HepG2 (cell line): ENCODE results near the gene HS3ST5. TPM values are rescaled to one million over a fixed set of nuclear protein-coding genes. Genes with fewer than 3 reads are reported as not detected.

Experiments used
- BHLHE40 ChIP-seq: IDR thresholded peaks from 2 replicates; pipeline ENCODE4 v1.6.1; 2011; ENCODE audit warnings: low read length, improper control_type of control experiment
- CSRNP2 ChIP-seq: sonication (generic); formaldehyde crosslinking; conservative IDR thresholded peaks from 2 replicates; pipeline ENCODE4 v1.8.0; 2022; ENCODE audit warnings: low read depth, missing genetic modification reagents
- DR1 ChIP-seq: sonication (generic); formaldehyde crosslinking; IDR thresholded peaks from 2 replicates; pipeline ENCODE4 v1.8.0; 2021; ENCODE audit warnings: mild to moderate bottlenecking, missing genetic modification reagents, inconsistent platforms
- ELF3 ChIP-seq: IDR thresholded peaks from 2 replicates; pipeline ENCODE4 v1.6.1; 2016; ENCODE audit warnings: missing genetic modification reagents, missing compliant biosample characterization
- LCORL ChIP-seq, 2 experiments: fragments of 450-650 bp in 1 of 2; sonication (generic) in 1 of 2; formaldehyde crosslinking in 1 of 2; IDR thresholded peaks; 2 replicates each; pipeline versions ENCODE4 v1.5.0 to v1.6.1; 2017 to 2020; ENCODE audit warnings: antibody characterized with exemption in 1 of 2, missing genetic modification reagents in 1 of 2
- NBN ChIP-seq: fragments of 450-650 bp; conservative IDR thresholded peaks from 2 replicates; pipeline ENCODE4 v1.6.1; 2017
- NR1H2 ChIP-seq: sonication (generic); formaldehyde crosslinking; IDR thresholded peaks from 2 replicates; pipeline ENCODE4 v1.8.1; 2022; ENCODE audit warnings: low read depth, missing genetic modification reagents, borderline replicate concordance
- NR2C2 ChIP-seq: sonication (generic); formaldehyde crosslinking; IDR thresholded peaks from 2 replicates; pipeline ENCODE4 v1.4.0; 2020; ENCODE audit warnings: missing genetic modification reagents, mild to moderate bottlenecking, moderate library complexity, borderline replicate concordance
- PPARG ChIP-seq: conservative IDR thresholded peaks from 2 replicates; pipeline ENCODE4 v1.6.1; 2016; ENCODE audit warnings: missing biosample characterization, missing genetic modification reagents
- RFX1 ChIP-seq: fragments of 450-650 bp; IDR thresholded peaks from 2 replicates; pipeline ENCODE4 v1.6.1; 2017
- RORA ChIP-seq: sonication (generic); formaldehyde crosslinking; IDR thresholded peaks from 2 replicates; pipeline ENCODE4 v1.5.0; 2020; ENCODE audit warnings: mild to moderate bottlenecking, missing genetic modification reagents, moderate library complexity
- SP1 ChIP-seq, 2 experiments: fragments of 450-650 bp in 1 of 2; sonication (generic) in 1 of 2; formaldehyde crosslinking in 1 of 2; IDR thresholded peaks; 2 replicates each; pipeline versions ENCODE4 v1.4.0 to v1.6.1; 2016 to 2020; ENCODE audit warnings: missing genetic modification reagents in 1 of 2
- U2AF1 ChIP-seq: fragments of 200-400 bp; formaldehyde crosslinking; optimal IDR thresholded peaks from 2 replicates; pipeline ENCODE3; 2017; ENCODE audit warnings: mild to moderate bottlenecking, low read depth, low read length
- YY1 ChIP-seq: IDR thresholded peaks from 2 replicates; pipeline ENCODE4 v1.6.1; 2011; ENCODE audit warnings: low read length, low read depth, moderate library complexity, mild to moderate bottlenecking; ENCODE audit not compliant: insufficient read depth, insufficient replicate concordance
- ZNF18 ChIP-seq: sonication (generic); formaldehyde crosslinking; IDR thresholded peaks from 2 replicates; pipeline ENCODE4 v1.8.0; 2022; ENCODE audit warnings: mild to moderate bottlenecking, missing genetic modification reagents; ENCODE audit not compliant: insufficient replicate concordance
- ZNF460 ChIP-seq: sonication (generic); formaldehyde crosslinking; IDR thresholded peaks from 2 replicates; pipeline ENCODE4 v1.5.1; 2020; ENCODE audit warnings: missing genetic modification reagents, mild to moderate bottlenecking, borderline replicate concordance
- ZNF562 ChIP-seq: sonication (generic); formaldehyde crosslinking; IDR thresholded peaks from 2 replicates; pipeline ENCODE4 v1.8.0; 2022; ENCODE audit warnings: missing genetic modification reagents, borderline replicate concordance
- ZNF7 ChIP-seq: IDR thresholded peaks from 2 replicates; pipeline ENCODE4 v1.6.1; 2016; ENCODE audit warnings: missing biosample characterization, missing genetic modification reagents
- polyA plus RNA-seq, 8 experiments: library from polyadenylated mRNA; depleted of rRNA in 3 of 8; stranded (reverse) in 7 of 8; unstranded in 1 of 8; fragments of >200 nt; fragmentation: Illumina TruSeq in 4 of 8; extraction: Trizol in 4 of 8; gene quantifications; 2 replicates each; pipeline versions ENCODE4 v1.2.1 to v1.2.3, GENCODE V29; 2011 to 2016; ENCODE audit warnings: low read depth in 4 of 8, missing spikeins in 1 of 8, mixed read lengths in 1 of 8; ENCODE audit not compliant: insufficient read depth in 1 of 8
- total RNA-seq, 5 experiments: library from RNA; depleted of rRNA; stranded (reverse); fragments of >200 nt; fragmentation: Illumina TruSeq; extraction: Trizol; gene quantifications; 2 replicates each; pipeline ENCODE4 v1.2.3, GENCODE V29; 2016; ENCODE audit warnings: low read depth in 1 of 5
- TF ChIP-seq, protein P1 (sequence below): sonication (generic); formaldehyde crosslinking; IDR thresholded peaks from 2 replicates; pipeline ENCODE4 v1.5.0; 2020; ENCODE audit warnings: missing genetic modification reagents
- TF ChIP-seq, protein P2 (sequence below): fragments of 450-650 bp; IDR thresholded peaks from 2 replicates; pipeline ENCODE4 v1.6.1; 2017; ENCODE audit warnings: mild to moderate bottlenecking
- TF ChIP-seq, protein P3 (sequence below): sonication (generic); formaldehyde crosslinking; IDR thresholded peaks from 2 replicates; pipeline ENCODE4 v1.5.0; 2020; ENCODE audit warnings: missing genetic modification reagents, mild to moderate bottlenecking, borderline replicate concordance

The HS3ST5 gene
- total and polyA plus RNA-seq, 2 of the 13 experiments (the other 11 are each of a cell fraction or from before 2014, with no cell fraction given) = 1.1 to 1.6 TPM

- TF ChIP-seq, protein P1, sequence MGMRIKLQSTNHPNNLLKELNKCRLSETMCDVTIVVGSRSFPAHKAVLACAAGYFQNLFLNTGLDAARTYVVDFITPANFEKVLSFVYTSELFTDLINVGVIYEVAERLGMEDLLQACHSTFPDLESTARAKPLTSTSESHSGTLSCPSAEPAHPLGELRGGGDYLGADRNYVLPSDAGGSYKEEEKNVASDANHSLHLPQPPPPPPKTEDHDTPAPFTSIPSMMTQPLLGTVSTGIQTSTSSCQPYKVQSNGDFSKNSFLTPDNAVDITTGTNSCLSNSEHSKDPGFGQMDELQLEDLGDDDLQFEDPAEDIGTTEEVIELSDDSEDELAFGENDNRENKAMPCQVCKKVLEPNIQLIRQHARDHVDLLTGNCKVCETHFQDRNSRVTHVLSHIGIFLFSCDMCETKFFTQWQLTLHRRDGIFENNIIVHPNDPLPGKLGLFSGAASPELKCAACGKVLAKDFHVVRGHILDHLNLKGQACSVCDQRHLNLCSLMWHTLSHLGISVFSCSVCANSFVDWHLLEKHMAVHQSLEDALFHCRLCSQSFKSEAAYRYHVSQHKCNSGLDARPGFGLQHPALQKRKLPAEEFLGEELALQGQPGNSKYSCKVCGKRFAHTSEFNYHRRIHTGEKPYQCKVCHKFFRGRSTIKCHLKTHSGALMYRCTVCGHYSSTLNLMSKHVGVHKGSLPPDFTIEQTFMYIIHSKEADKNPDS (CRISPR knock-in tag) = no peak
- TF ChIP-seq LCORL (IDR thresholded peaks at IDR 0.05) (no peak), LCORL (CRISPR knock-in tag; IDR thresholded peaks at IDR 0.05) (no peak), NR1H2 (CRISPR knock-in tag) (no peak), U2AF1 (no peak), PPARG (CRISPR knock-in tag) (peak; percentile 43; the same call in 1 of the 2 replicates), NR2C2 (CRISPR knock-in tag) (no peak), ZNF18 (no peak), SP1 (IDR thresholded peaks at IDR 0.05) (no peak), SP1 (CRISPR knock-in tag; IDR thresholded peaks at IDR 0.05) (no peak), DR1 (CRISPR knock-in tag) (no peak), YY1 (no peak), ZNF7 (CRISPR knock-in tag) (peak; percentile 55; the same call in 1 of the 2 replicates), ELF3 (CRISPR knock-in tag) (0 out of 2 replicates have a peak, but pooled peaks have one; percentile 31), ZNF460 (CRISPR knock-in tag) (no peak), BHLHE40 (no peak), RFX1 (no peak), NBN (no peak), ZNF562 (no peak), CSRNP2 (CRISPR knock-in tag) (no peak), RORA (CRISPR knock-in tag) (no peak)
- TF ChIP-seq, protein P2, sequence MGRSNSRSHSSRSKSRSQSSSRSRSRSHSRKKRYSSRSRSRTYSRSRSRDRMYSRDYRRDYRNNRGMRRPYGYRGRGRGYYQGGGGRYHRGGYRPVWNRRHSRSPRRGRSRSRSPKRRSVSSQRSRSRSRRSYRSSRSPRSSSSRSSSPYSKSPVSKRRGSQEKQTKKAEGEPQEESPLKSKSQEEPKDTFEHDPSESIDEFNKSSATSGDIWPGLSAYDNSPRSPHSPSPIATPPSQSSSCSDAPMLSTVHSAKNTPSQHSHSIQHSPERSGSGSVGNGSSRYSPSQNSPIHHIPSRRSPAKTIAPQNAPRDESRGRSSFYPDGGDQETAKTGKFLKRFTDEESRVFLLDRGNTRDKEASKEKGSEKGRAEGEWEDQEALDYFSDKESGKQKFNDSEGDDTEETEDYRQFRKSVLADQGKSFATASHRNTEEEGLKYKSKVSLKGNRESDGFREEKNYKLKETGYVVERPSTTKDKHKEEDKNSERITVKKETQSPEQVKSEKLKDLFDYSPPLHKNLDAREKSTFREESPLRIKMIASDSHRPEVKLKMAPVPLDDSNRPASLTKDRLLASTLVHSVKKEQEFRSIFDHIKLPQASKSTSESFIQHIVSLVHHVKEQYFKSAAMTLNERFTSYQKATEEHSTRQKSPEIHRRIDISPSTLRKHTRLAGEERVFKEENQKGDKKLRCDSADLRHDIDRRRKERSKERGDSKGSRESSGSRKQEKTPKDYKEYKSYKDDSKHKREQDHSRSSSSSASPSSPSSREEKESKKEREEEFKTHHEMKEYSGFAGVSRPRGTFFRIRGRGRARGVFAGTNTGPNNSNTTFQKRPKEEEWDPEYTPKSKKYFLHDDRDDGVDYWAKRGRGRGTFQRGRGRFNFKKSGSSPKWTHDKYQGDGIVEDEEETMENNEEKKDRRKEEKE = no peak
- TF ChIP-seq, protein P3, sequence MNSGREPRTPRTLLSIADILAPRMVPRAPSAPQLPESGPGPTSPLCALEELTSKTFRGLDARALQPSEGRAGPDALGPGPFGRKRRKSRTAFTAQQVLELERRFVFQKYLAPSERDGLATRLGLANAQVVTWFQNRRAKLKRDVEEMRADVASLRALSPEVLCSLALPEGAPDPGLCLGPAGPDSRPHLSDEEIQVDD (CRISPR knock-in tag) = no peak
Observed at GRCh38 chr6:114301596-114302219, 41.1 kb downstream of the HS3ST5 start (continued).
